ENCODE results near the gene VTCN1. TPM values are rescaled to one million over a fixed set of nuclear protein-coding genes. Genes with fewer than 3 reads are reported as not detected.

VTCN1 gene
- total and polyA plus RNA-seq, 2 of the 8 experiments (the other 6 are each of a cell fraction or from before 2014, with no cell fraction given), result 0.32 TPM; not detected in 1

DNA sequence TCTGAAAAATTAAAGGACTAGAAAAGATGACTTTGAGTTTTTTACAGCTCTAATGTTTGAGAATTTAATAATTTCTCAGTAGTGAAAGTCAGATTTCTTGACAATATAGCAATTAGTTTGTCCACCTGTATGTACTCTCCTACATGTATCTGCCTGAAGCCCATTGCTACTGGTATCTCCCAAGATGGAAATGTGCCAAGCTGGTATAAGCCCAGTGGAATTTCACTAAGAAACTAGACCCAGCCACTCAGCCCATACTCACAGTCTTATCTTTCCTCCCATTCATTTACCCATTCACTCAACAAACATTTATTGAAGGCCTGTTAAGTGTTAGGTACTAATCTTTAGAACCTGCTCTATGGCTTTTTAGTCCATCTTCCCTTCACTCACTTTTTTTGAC lies 67.6 kb downstream of the VTCN1 start (continued):
- TF ChIP-seq RBBP5 (IDR thresholded peaks at IDR 0.05; ENCODE audit: borderline replicate concordance, low read depth, low read length) (no peak), BACH1 (IDR thresholded peaks at IDR 0.05; ENCODE audit: low read length) (no peak), RAD21 (IDR thresholded peaks at IDR 0.05 in 1 of 2, conservative IDR thresholded peaks at IDR 0.05 in 1 of 2; ENCODE audit: low read depth in 2 of 2, low read length in 2 of 2) (no peak)

All from H1 (cell line).